Measurements from ENCODE around the gene DIP2B. TPM values are rescaled to one million over a fixed set of nuclear protein-coding genes. Genes with fewer than 3 reads are reported as not detected.

DIP2B gene
- total RNA-seq, 1 experiment from 2014 or later, result 20.0 TPM

DNA sequence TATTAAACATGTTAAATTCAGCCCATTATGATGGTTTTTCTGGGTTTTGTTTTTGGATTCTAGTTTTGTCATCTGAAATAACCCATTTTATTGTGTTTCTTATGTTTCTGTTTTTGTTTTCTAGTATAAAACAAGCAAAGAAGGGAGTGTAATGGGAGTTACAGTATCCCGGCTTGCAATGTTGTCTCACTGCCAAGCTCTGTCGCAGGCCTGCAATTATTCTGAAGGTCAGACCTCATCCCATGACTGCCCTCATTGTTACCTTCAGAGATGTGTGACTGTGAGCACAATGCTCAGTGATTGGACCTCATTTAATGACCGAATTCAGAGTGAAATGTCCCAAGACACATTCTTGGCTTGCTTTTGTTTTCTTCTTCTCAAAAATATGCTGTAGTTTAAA, 186.1 kb downstream of the DIP2B start:
- no peak overlapping the region for H3K18ac ChIP-seq (ENCODE audit: insufficient read length, low read depth, low read length)
- H2AFZ ChIP-seq (ENCODE audit: low read length), result no peak overlapping the region
- no peaks in the 10 kb centered on the region for H3K79me1 ChIP-seq (ENCODE audit: insufficient read depth, low read depth, low read length, poor library complexity, severe bottlenecking)
- H3K4me2 ChIP-seq (ENCODE audit: insufficient read depth, insufficient read length, low read length), result no peak overlapping the region
- no peak overlapping the region for H4K8ac ChIP-seq (replicated peaks; ENCODE audit: insufficient read length, low read depth, low read length)
- no peaks in the 10 kb centered on the region for H3K9me3 Mint-ChIP-seq
- H2BK20ac ChIP-seq (ENCODE audit: low read depth, low read length, poor library complexity, severe bottlenecking), result no peak overlapping the region
- no peak overlapping the region for H2BK12ac ChIP-seq (ENCODE audit: insufficient read length, low read depth, low read length)
- H4K20me1 ChIP-seq (ENCODE audit: control insufficient read depth, insufficient read depth, insufficient read length), result no peaks in the 10 kb centered on the region
- no peaks in the 10 kb centered on the region for H3K9me3 ChIP-seq (ENCODE audit: control insufficient read depth, low read depth, low read length)
- no peaks in the 10 kb centered on the region for H3K27me3 Mint-ChIP-seq (ENCODE audit: low read depth)
- no peak overlapping the region for H3K4me3 Mint-ChIP-seq
- H3K27ac Mint-ChIP-seq, result no peak overlapping the region
- H2AK5ac ChIP-seq (ENCODE audit: insufficient read length, low read length), result no peak overlapping the region
- no peak overlapping the region for H4K91ac ChIP-seq (ENCODE audit: insufficient read length, low read depth, low read length)
- no peaks in the 10 kb centered on the region for H3K79me2 ChIP-seq (ENCODE audit: insufficient read depth, low read length)
- peaks cover 4 to 37% (median 17%) of the 10 kb centered on the region in 3 experiments; a peak in 6 of 7 replicates for H3K36me3 Mint-ChIP-seq (ENCODE audit: insufficient read depth in 1 of 3, low read depth in 3 of 3)
- no peak overlapping the region for H2BK120ac ChIP-seq (ENCODE audit: low read depth, low read length, poor library complexity, severe bottlenecking)
- no peak overlapping the region for H2BK15ac ChIP-seq (ENCODE audit: low read depth, low read length)
- no peak overlapping the region for H3K56ac ChIP-seq (ENCODE audit: insufficient read length, low read depth, low read length)
- H3K27ac ChIP-seq (ENCODE audit: insufficient read length, low read depth, low read length), result no peak overlapping the region
- DNase-seq, result no peak
- no peaks in the 10 kb centered on the region for H3K4me1 ChIP-seq (ENCODE audit: insufficient read depth, low read length)
- TF ChIP-seq, protein P1, sequence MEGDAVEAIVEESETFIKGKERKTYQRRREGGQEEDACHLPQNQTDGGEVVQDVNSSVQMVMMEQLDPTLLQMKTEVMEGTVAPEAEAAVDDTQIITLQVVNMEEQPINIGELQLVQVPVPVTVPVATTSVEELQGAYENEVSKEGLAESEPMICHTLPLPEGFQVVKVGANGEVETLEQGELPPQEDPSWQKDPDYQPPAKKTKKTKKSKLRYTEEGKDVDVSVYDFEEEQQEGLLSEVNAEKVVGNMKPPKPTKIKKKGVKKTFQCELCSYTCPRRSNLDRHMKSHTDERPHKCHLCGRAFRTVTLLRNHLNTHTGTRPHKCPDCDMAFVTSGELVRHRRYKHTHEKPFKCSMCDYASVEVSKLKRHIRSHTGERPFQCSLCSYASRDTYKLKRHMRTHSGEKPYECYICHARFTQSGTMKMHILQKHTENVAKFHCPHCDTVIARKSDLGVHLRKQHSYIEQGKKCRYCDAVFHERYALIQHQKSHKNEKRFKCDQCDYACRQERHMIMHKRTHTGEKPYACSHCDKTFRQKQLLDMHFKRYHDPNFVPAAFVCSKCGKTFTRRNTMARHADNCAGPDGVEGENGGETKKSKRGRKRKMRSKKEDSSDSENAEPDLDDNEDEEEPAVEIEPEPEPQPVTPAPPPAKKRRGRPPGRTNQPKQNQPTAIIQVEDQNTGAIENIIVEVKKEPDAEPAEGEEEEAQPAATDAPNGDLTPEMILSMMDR (conservative IDR thresholded peaks at IDR 0.05), result no peak
- H3T11ph ChIP-seq (ENCODE audit: low read length), result no peak overlapping the region
- no CpG with 5 or more reads among the region's 3 CpGs for WGBS (ENCODE audit: extremely low coverage, insufficient read length, low lambda C conversion rate)
- no peak overlapping the region for H3K9ac ChIP-seq (ENCODE audit: extremely low read depth, insufficient read length, low read length)
- H3K14ac ChIP-seq (ENCODE audit: insufficient read depth, low read length), result no peak overlapping the region
- H3K23me2 ChIP-seq (ENCODE audit: insufficient read length, low read depth, low read length, poor library complexity, severe bottlenecking), result no peaks in the 10 kb centered on the region
- H3K23ac ChIP-seq (ENCODE audit: insufficient read length, low read depth, low read length), result no peak overlapping the region
- H4K5ac ChIP-seq (ENCODE audit: insufficient read length, low read depth, low read length), result no peak overlapping the region
- H3K27me3 ChIP-seq (ENCODE audit: insufficient read depth, low read length), result no peaks in the 10 kb centered on the region
- H3K4me1 Mint-ChIP-seq, result peaks cover 9 to 15% of the 10 kb centered on the region in 2 experiments
- no peak overlapping the region for H2BK5ac ChIP-seq (ENCODE audit: insufficient read length, low read length)
- no peak overlapping the region for H3K4ac ChIP-seq (ENCODE audit: low read depth, low read length)

Measured in H9 (cell line).